Kidney epithelial cell (primary cell): ENCODE data around the gene SLC4A3. TPM values are rescaled to one million over a fixed set of nuclear protein-coding genes. Genes with fewer than 3 reads are reported as not detected.

Source experiments
- DNase-seq: peaks from one replicate; pipeline ENCODE4 v3.0.0-alpha.2; 2010; ENCODE audit warnings: low read depth
- H3K27me3 ChIP-seq: 2 replicates; pipeline ENCODE4 v1.6.0; 2011; ENCODE audit warnings: low read length; ENCODE audit not compliant: control insufficient read depth, insufficient read depth
- H3K36me3 ChIP-seq: 2 replicates; pipeline ENCODE4 v1.5.1; 2011; ENCODE audit warnings: low read length; ENCODE audit not compliant: control insufficient read depth, insufficient read depth
- H3K4me3 ChIP-seq: 2 replicates; pipeline ENCODE4 v1.5.1; 2011; ENCODE audit warnings: low read depth, mild to moderate bottlenecking, control low read depth, low read length
- CTCF ChIP-seq: IDR thresholded peaks from 2 replicates; pipeline ENCODE4 v1.5.1; 2011; ENCODE audit warnings: mild to moderate bottlenecking, moderate library complexity, low read length, control low read depth, inconsistent platforms; ENCODE audit not compliant: insufficient read depth, poor library complexity, severe bottlenecking
- total RNA-seq: library from RNA; depleted of rRNA; stranded (reverse); fragments of >200 nt; gene quantifications from 2 replicates; pipeline ENCODE4 v1.2.3, GENCODE V29; 2015

SLC4A3 gene
- total RNA-seq, 1 donor from 2014 or later, result 11.6 TPM

GRCh38 chr2:219641390-219642068, 14.1 kb downstream of the SLC4A3 start:
- Histone ChIP-seq H3K4me3 (no peak overlapping the region), H3K36me3 (no peaks in the 10 kb centered on the region), H3K27me3 (no peaks in the 10 kb centered on the region)
- TF ChIP-seq CTCF, result no peak
- no peak for DNase-seq

GRCh38 chr2:219642069-219642454, 14.6 kb downstream of the SLC4A3 start:
- no peak overlapping the region for H3K4me3 ChIP-seq
- no peak for DNase-seq
- no peaks in the 10 kb centered on the region for H3K36me3 ChIP-seq
- TF ChIP-seq CTCF, result no peak
- no peaks in the 10 kb centered on the region for H3K27me3 ChIP-seq

- peak; percentile 85 for DNase-seq
- TF ChIP-seq CTCF, result peak; percentile 100
- no peak overlapping the region for H3K4me3 ChIP-seq
- no peaks in the 10 kb centered on the region for H3K36me3 ChIP-seq
- H3K27me3 ChIP-seq, result no peaks in the 10 kb centered on the region
Observed at GRCh38 chr2:219642465-219643083, 15.1 kb downstream of the SLC4A3 start.

GRCh38 chr2:219643084-219643473, 15.6 kb downstream of the SLC4A3 start:
- H3K27me3 ChIP-seq, result no peaks in the 10 kb centered on the region
- H3K36me3 ChIP-seq, result no peaks in the 10 kb centered on the region
- H3K4me3 ChIP-seq, result no peak overlapping the region
- no peak for TF ChIP-seq CTCF
- DNase-seq, result no peak

GRCh38 chr2:219643788-219644398, 16.5 kb downstream of the SLC4A3 start:
- no peak for DNase-seq
- Histone ChIP-seq H3K36me3 (no peaks in the 10 kb centered on the region), H3K4me3 (no peak overlapping the region), H3K27me3 (no peaks in the 10 kb centered on the region)
- no peak for TF ChIP-seq CTCF
